Posterior vena cava (tissue), 2 donors: ENCODE data around the gene DMRTB1. TPM values are rescaled to one million over a fixed set of nuclear protein-coding genes. Genes with fewer than 3 reads are reported as not detected.

Source experiments
- DNase-seq: peaks from one replicate; pipeline ENCODE4 v3.0.0-alpha.2; 2020; ENCODE audit warnings: low spot score
- intact Hi-C, 2 donors: fragments of 100-400 bp; cut with DNase I; formaldehyde crosslinking; loops; one replicate each; pipeline versions ENCODE4 v1.14.1 to v1.14.2; 2022 to 2023
- total RNA-seq, 2 donors: library from RNA; stranded (reverse); fragmentation: NEBNext Ultra II Directional; extraction: Animal tissue kit (Norgen Biotek cat#: 25700); gene quantifications; one replicate each; pipeline ENCODE4 v1.2.1, GENCODE V29; 2021
- donor health status: DM: yes; HTN: yes; CAD: no.
- donor health status: DM: yes; HTN: yes; CAD: no.

Gene DMRTB1
- total RNA-seq, 2 donors from 2014 or later: not detected

DNA sequence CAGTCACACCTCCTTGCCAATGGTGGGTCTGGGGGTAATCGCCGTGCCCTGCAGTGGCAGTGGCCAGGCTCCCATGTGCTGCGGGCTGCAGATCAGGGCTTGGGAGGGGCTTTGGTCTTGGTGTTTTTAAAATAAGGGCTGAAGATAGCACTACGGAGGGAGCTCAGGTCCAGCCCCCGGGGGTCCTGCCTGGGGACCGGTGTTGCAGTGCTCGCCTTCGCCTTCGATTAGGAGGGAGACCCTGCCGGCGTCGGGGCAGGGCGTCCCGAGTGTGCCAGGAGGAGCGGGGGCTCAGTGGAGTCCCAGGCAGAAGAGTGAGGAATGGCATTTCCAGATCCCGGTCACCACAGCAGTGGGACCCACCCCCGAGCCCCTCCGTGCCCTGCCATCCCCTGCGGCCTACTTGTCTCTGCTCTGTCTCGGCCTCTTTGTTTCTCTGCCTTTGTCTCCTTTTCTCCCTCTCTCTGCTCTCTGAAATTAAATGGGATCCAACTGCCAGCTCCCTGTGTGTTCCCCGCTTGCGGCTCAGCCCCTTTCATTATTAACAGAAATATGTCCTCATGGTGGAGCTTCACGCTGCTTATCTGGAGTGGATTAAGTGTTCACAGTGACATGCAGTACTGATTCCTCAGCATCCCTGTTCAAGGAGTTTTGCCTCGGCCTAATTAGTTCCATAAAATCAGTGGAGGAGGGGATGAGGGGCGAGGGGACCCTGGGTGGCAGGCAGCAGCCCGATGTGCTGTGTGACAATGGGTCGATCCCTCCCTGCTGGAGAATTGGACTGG is 44.4 kb downstream of the DMRTB1 start:
- intact Hi-C loops: loop anchor here in 1 of 2 donors (10.0 kb wide), 1 partner anchor 1189 kb away; no protein-coding TSS in a partner anchor

DNA sequence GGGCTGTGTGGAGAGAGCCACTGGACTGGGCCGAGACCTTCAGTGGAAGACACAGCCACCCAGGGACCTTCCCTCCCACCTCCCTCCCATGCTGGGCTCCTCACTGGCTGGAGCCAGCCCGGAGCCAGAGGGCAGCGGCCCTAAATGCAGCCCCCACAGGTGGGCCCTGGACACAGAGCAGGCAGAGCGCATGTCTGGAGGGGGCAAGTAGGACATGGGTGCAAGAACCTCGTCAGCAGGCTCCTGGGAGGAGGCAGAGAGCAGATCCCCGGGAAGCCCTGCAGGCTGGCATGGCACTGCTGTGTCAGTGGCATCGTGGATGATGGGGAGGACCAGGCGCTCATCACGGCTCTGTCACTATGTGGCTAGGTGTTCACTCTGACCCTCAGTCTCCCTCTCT is 45.7 kb downstream of the DMRTB1 start:
- intact Hi-C loops: loop anchor here in 1 of 2 donors (10.0 kb wide), 1 partner anchor 1190 kb away; no protein-coding TSS in a partner anchor
- DNase-seq: no peak

More for the DNA sequence above, 44.4 kb downstream of the DMRTB1 start:
- DNase-seq: no peak

DNA sequence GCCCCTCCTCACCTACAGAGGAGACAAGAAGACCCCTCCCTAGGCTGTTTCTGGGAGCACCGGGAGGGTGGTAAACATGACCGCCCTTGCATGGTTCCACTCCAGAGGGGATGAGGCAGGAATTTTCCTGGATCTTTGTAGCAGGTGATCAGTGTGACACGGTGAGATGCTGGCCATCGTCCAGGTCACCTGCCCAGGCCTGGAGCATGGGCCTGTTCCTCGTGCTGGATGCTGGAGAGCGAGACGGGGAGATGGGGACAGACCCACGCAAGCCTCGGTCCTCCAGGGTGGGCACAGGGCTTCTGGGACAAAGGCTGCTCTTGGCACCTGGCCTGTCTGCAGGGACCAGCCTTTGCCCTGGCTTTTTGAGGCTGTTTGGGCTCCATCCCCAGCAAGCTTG is 46.2 kb downstream of the DMRTB1 start:
- DNase-seq: no peak

DNA sequence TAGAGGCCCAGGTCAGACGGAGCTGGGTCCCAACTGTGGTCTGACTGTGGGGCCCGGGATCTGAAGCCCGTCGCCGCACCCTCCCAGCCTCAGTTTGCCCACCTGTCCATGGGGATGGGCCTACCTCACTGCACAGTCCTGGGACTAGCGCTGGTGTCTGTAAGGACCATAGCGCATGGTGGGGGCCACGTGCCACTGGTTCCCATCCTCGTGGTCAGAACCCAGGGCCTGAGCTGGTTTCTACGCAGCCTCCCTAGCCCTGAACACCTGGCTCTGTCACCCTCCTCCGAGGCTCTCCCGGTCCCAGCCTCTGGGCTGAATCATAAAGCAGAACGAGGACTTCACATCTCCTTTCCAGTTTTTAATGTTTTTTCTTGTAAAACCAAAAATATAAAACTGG is 46.7 kb downstream of the DMRTB1 start:
- intact Hi-C loops: loop anchor here in 1 of 2 donors (10.0 kb wide), 1 partner anchor 1191 kb away; no protein-coding TSS in a partner anchor

More for the DNA sequence above, 46.2 kb downstream of the DMRTB1 start:
- intact Hi-C loops: loop anchor here in 1 of 2 donors (10.0 kb wide), 1 partner anchor 1191 kb away; no protein-coding TSS in a partner anchor

DNA sequence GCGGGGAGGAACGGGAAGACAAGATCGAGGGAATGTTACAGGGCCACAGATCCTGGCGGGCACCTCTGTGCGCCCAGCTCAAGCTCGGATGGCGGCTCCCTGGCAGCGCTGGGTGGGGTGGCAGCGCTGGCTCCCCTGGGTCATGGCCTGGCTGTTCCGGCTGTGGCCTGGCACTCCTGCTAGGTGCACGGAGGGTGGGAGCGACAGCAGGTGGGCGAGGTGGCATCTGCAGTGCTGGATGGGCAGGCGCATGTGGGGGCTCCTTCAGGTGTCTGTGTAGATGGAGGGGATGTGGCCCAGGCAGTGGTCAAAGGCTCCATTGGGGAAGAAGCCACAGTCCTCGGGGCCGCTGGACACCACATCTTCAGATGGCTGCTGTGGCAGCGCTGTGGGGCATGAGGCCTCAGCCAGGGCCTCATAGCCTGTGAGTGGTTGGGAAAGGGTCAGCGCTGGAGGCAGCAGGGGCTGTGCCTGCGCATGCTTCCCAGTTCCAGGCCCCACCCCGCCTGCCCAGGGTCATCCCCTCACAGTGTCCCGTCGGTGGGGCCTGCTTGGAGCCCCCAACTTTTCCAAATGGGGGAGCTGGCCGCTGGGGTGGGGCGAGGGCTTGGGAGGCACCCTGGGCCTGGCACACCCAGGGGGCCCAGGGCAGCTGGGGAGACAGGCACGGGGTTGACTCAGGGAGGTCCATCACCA is 47.3 kb downstream of the DMRTB1 start:
- DNase-seq: no peak
- intact Hi-C loops: loop anchor here in 1 of 2 donors (10.0 kb wide), 1 partner anchor 1192 kb away; no protein-coding TSS in a partner anchor

More for the DNA sequence above, 46.7 kb downstream of the DMRTB1 start:
- DNase-seq: no peak

DNA sequence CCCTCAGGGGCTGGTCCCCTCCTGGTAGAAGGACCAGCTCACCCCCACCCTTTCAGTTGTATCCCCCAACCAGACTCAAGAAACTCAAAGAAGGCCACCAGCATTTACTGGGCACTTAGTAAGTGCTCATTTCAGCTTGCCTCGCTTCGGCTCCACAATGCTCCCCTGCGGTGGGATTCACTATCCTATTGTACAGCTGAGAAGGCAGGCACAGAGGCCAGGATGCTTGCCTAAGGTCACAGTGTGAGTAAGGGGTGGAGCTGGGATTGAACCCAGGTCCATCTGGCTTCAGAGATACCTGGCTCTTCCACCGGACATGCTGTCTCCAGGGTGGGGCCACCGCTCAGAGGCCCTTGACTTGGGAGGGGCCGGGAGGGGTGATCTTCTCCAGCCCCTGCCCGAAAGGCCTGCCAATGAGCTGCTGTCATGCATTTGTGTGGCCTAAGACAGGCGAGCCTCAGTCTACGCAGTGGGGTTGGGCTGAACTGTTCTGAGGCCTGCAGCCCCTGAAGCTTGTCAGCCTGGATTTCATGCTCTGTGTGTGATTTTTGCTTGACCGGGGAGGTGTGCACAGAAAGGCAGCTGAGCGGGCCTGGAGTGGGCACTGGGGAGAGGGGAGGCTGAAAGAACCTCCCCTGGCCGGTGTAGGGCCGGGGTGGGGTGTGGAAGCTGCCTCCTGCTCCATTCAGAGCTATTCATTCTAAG is 48.1 kb downstream of the DMRTB1 start:
- intact Hi-C loops: loop anchor here in 1 of 2 donors (10.0 kb wide), 1 partner anchor 1192 kb away; no protein-coding TSS in a partner anchor
- no peak for DNase-seq

DNA sequence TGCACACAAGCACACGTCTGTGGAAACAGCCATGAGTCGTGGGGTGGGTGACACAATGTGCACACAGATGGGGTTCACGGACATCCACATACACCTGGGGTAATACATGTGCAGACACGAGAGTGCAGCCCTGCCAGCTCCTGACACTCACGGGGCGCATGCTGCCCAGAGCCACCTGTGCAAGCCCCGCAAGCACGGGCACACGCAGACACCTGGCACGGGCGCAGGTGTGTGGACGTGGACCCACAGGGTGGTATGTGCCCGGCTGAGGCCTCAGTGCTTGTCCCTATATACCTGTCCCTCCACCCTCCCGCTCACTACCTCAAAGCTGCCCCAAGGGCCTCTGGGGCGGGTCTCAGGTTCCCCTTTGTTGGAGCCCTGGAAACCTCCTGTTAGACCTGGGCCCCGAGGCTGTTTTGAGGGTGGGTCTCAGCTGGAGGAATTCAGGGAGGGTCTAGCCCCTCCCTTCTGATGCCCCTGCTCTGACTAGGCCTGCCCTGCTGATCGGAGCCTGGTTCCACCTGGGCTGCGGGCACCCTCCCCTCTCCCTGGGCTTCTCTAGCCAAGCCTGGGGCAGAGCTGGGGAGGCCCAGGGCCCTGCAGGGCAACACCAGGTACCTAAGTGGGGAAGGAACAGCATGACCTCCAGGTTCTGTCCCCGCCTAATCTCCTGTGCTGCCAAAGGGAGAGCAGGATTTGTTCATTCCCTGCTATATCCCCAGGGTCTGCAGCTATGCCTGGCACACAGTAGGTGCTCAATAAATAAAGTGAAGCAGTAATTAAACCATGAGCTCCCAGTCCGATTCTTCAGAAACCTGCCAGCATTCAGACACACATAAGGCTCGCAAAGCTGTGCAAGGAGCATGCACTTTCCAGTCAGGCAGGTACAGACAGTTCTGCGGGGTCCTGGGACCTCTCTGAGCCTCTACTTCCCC is 49.1 kb downstream of the DMRTB1 start:
- no peak for DNase-seq
- intact Hi-C loops: loop anchor here in 1 of 2 donors (10.0 kb wide), 1 partner anchor 1194 kb away; no protein-coding TSS in a partner anchor

DNA sequence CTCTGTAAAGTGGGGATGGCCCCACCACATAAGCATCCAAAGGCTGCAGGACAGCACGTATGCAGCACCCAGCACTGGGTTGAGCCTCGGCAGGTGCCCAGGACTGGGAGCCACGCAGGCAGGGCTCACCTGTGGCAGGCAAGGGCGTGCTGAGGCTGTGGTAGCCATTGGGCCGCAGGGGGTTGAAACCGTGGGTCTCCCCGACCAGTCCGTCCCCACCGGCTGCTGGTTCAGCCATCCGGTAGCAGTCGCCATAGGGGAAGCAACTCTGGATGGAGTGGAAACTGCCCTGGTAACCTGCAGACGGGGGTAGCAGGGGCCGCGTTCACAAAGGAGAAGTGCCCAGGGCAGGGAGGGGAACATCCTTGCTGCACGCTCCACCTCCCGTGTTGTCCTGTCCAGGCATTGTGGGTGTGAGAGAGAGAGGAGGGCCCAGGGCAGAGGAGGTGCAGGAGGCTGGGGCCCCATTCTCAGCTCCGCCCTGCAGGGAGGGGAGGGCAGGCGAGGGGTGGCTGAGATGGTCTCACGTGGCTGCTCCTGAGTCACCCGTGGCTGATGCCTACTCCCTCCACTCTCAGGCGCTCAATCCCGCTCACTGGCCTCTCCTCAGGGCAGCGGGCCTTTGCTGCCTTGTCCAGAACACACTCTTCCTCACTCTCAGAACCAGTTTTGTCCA is 49.9 kb downstream of the DMRTB1 start:
- DNase-seq: no peak
- intact Hi-C loops: loop anchor here in 1 of 2 donors (10.0 kb wide), 1 partner anchor 1194 kb away; no protein-coding TSS in a partner anchor

DNA sequence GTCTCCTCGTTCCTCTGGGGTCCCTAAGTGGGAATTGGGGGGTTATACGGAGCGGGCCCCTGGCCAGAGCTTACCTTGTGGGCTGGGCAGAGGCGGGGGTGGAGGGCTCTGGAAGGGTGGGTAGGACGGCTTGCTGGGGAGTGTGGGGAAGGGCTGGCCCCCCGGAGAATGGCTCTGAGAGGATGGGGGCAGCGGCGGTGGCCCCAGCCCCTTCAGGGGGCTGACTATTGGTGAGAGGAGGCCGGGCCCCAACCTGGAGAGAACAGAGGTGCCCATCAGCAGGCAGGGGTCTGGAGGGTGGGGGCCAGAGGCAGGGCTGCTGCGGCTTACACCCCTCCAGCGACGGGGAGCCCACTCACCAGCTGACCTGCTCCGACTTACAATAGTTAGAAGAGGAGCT is 50.6 kb downstream of the DMRTB1 start:
- DNase-seq: no peak
- intact Hi-C loops: loop anchor here in 1 of 2 donors (10.0 kb wide), 1 partner anchor 1195 kb away; no protein-coding TSS in a partner anchor

DNA sequence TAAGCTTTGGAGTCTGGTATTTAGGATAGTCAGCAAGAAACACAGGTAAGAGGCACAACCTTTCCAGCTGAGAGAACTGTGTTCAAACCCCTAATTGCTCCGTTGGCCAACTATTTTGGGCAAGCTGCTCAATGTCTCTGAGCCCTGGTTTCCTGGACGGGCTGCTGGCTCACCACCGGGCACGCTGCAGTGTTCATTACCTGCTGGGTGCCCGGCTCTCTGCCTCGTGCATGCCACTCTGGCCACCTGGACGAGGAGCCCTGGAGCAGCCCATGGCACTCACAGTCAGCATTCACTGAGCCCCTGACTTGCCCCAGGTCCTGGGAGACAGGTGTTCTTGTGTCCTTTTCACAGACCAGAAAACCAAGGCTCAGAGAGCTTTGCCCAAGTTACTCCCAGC is 51.0 kb downstream of the DMRTB1 start:
- no peak for DNase-seq
- intact Hi-C loops: no loop called here

DNA sequence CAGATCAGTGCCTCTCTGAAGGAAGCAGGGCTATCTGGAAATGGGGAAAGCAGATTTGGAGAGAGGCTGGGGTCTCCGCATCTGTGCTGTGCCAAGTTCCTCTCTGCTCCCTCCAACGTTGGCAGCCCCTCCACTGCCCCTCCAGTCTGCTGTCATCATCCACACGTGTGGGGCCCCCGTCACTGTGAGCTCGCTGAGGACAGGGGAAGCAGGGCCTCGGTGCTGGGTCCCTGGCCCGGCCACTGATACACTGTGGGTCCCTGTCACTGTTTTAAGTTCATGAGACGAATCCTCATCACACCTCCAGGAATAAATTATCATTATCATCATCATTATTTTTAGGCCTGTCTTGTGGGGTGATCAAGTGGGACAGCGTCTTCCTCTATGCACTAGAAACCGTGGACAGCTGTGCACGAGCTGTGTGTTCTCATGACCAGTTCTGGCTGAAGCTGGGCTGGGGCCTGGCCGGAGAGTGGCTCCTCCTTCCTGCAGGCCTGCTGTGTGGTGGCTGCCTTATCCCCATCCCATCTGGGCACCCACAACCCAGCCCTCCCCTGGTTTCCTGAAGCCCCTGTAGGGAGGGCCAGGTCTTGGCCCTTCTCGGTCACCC is 52.2 kb downstream of the DMRTB1 start:
- intact Hi-C loops: no loop called here
- DNase-seq: no peak

DNA sequence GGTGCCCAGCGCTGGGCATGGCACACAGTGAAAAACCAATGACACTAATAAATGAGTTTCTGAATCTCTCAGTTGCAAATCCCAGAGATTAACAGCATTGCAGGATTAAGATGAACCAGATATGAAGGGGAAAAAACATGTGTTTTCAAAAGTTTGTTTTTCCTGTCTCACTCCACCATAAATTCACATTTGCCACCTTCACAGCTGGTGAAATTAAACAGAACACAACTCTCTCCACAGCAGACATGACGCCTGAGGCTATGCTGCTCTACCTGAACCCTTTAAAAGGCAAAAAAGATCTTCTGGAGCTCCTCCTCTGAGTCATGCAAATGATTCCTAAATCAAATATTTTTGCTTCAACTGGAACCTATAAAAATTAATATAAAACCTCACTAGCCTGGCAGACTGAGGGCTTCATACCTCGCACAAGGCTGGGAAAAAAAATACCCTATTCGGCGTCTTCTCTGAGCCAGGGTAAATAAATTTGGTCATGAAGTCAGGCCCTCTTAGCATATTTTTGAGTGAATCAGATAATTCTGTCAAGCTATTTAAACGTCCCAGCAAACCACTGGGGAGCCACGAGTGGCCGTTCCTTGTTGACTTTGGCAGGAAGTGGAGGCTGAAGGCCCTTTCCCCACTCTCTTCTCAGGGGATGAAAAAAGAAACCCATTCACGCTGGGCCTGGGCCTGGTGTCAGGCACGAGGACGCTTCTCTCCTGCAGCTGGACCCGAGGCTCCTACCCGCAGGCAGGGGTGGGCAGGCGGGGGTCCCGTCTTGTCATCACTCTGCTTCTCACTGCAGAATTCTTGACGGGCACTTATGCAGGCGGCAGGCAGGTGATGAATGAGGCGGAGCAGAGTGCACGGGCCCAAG is 53.0 kb downstream of the DMRTB1 start:
- DNase-seq: no peak
- intact Hi-C loops: no loop called here

DNA sequence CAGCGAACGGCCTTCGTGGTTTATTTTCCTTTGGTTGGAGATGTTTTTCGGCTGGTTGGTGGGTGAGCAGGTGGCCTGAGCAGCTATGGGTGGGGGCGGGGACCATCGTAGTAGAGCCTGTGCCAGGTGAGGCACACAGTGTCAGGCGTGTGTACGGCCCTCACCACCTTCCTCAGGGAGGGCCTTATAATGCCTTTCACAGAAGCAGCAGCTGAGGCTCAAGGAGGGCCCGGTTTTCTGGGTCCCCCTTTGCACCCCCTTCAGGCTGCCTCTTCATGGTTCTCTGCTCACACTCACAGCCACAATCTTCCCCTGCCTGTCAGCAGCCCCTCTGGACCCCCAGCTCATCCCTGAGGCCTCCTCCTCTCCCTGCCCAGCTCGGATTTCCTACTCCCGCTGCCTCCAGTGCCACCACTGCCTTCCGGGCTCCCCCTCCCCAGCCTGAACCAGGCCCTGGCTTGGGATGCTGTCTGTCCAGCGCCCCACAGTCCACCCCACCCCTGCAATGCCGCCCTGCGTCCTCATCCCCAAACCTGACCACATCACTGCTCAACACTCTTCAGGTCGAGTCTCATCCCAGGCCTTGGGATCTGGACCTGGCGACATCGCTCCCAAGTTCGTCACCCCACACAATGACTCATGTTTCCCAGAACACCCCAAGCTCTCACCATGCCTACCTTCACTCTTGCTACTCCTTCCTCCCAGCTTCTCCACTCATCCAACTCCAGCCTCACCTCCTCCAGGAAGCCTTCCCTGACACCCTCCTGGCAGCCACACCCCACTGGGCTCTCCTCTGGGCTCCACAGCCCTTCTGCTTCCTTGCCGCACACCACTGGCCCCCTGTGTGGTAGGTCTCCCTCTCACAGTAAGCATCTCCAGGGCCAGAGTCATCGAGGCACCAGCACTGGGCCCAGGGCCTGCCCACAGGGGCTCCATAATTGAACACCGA is 53.9 kb downstream of the DMRTB1 start:
- intact Hi-C loops: no loop called here
- DNase-seq: no peak

DNA sequence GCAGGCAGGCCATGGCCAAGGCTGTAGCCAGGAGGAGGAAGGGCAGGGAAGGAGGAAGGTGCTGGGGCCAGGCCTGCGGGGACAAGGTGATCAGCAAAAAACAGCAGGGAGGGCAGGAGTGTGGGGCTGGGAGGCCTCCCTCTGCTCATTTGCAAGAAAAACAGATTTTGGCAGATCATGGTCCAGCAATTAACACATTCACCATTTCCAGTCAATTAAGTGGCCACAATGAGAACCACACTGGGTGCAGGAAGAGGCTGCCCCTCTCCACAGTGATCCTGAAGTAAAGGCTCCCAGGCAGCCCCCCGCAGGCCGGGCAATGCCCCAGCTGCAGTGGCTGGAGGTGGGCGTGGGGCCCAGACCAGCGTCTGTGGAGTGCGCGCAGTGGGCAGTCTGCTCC is 54.6 kb downstream of the DMRTB1 start:
- no peak for DNase-seq
- intact Hi-C loops: no loop called here

DNA sequence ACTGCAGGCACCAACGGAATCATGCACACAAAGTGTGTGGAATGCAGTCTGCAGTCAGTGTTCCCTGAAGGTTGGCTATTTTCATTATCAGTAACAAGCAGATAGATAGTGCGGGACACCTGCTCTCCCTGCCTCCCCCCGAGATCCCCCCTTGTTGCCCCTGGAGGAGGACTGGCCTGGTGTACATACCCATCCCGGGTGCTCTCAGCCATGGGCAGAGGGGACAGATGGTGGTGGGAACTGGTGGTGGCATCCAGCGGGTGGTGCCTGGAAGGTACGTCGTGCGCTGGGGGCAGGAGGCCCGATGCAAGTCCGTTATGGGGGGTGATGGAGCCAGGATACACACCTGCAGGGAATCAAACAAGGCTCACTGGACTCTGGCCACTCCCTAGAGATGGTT is 55.2 kb downstream of the DMRTB1 start:
- intact Hi-C loops: no loop called here
- DNase-seq: no peak
